HEK293 (cell line): ENCODE results near the gene ITPKA.

Source experiments
- CTCF ChIA-PET: fragments of 350-600 bp; formaldehyde crosslinking; extraction: SDS; loops from one replicate; lab custom pipeline; 2021; ENCODE audit warnings: antibody characterized with exemption; lab: Yijun Ruan, JAX
- POLR2A ChIA-PET: fragments of 300-600 bp; formaldehyde crosslinking; extraction: SDS; loops from one replicate; lab custom pipeline; 2020; ENCODE audit warnings: antibody characterized with exemption, inconsistent platforms; lab: Yijun Ruan, JAX
- H3K27ac ChIP-seq: fragments of 200-500 bp; sonication (Bioruptor generic); 2 replicates; pipeline ENCODE4 v1.5.1; 2014; ENCODE audit warnings: low read depth, low read length, control low read depth, inconsistent platforms; ENCODE audit errors: extremely low read depth
- H3K36me3 ChIP-seq, 2 experiments: fragments of 200-500 bp in 1 of 2; sonication (Bioruptor generic) in 1 of 2; 1 replicate in 1 of 2; 2 replicates in 1 of 2; pipeline ENCODE4 v1.5.1; 2014 to 2017; ENCODE audit warnings: inconsistent platforms in 2 of 2, low read length in 2 of 2; ENCODE audit not compliant: control insufficient read depth in 2 of 2, insufficient read depth in 1 of 2
- H3K4me1 ChIP-seq: fragments of 200-500 bp; sonication (Bioruptor generic); 2 replicates; pipeline ENCODE4 v1.5.1; 2014; ENCODE audit warnings: mild to moderate bottlenecking, low read length, inconsistent platforms; ENCODE audit not compliant: control insufficient read depth, insufficient read depth
- H3K4me3 ChIP-seq: 2 replicates; pipeline ENCODE4 v1.5.1; 2011; ENCODE audit warnings: low read depth, mild to moderate bottlenecking, control low read depth, low read length, moderate library complexity
- H3K9me3 ChIP-seq: fragments of 200-500 bp; sonication (Bioruptor generic); 2 replicates; pipeline ENCODE4 v1.5.1; 2014; ENCODE audit warnings: low read depth, low read length, inconsistent platforms; ENCODE audit not compliant: control insufficient read depth, insufficient read depth
- FEZF1 ChIP-seq: fragments of 450-650 bp; formaldehyde crosslinking; IDR thresholded peaks from 2 replicates; pipeline ENCODE4 v1.5.1; 2016; ENCODE audit warnings: missing biosample characterization, missing genetic modification characterization
- HOXC10 ChIP-seq: sonication (generic); formaldehyde crosslinking; IDR thresholded peaks from 2 replicates; pipeline ENCODE4 v1.8.1; 2023; ENCODE audit warnings: mild to moderate bottlenecking, missing genetic modification reagents
- SCRT1 ChIP-seq: fragments of 450-650 bp; formaldehyde crosslinking; IDR thresholded peaks from 2 replicates; pipeline ENCODE4 v1.5.1; 2016; ENCODE audit warnings: missing biosample characterization, missing genetic modification characterization, borderline replicate concordance
- SP3 ChIP-seq: fragments of 450-650 bp; formaldehyde crosslinking; IDR thresholded peaks from 2 replicates; pipeline ENCODE4 v1.5.1; 2016; ENCODE audit warnings: missing biosample characterization, missing genetic modification characterization
- ZFP37 ChIP-seq: fragments of 450-650 bp; formaldehyde crosslinking; IDR thresholded peaks from 2 replicates; pipeline ENCODE4 v1.5.1; 2016; ENCODE audit warnings: missing biosample characterization, missing genetic modification characterization
- ZNF112 ChIP-seq: fragments of 450-650 bp; formaldehyde crosslinking; IDR thresholded peaks from 2 replicates; pipeline ENCODE4 v1.5.0; 2017; ENCODE audit warnings: missing biosample characterization, missing genetic modification characterization
- ZNF138 ChIP-seq: fragments of 450-650 bp; formaldehyde crosslinking; IDR thresholded peaks from 2 replicates; pipeline ENCODE4 v1.5.1; 2016; ENCODE audit warnings: missing biosample characterization, missing genetic modification characterization, borderline replicate concordance
- ZNF157 ChIP-seq: fragments of 450-650 bp; formaldehyde crosslinking; IDR thresholded peaks from 2 replicates; pipeline ENCODE4 v1.5.1; 2016; ENCODE audit warnings: missing biosample characterization, missing genetic modification characterization
- ZNF174 ChIP-seq: fragments of 450-650 bp; formaldehyde crosslinking; IDR thresholded peaks from 2 replicates; pipeline ENCODE4 v1.5.0; 2017; ENCODE audit warnings: missing biosample characterization, mild to moderate bottlenecking, missing genetic modification characterization
- ZNF202 ChIP-seq: fragments of 450-650 bp; formaldehyde crosslinking; IDR thresholded peaks from 2 replicates; pipeline ENCODE4 v1.5.1; 2016; ENCODE audit warnings: missing biosample characterization, missing genetic modification characterization, borderline replicate concordance
- ZNF311 ChIP-seq: fragments of 450-650 bp; formaldehyde crosslinking; IDR thresholded peaks from 2 replicates; pipeline ENCODE4 v1.5.1; 2017; ENCODE audit warnings: missing biosample characterization, missing genetic modification characterization, borderline replicate concordance
- ZNF423 ChIP-seq: fragments of 450-650 bp; formaldehyde crosslinking; IDR thresholded peaks from 2 replicates; pipeline ENCODE4 v1.5.1; 2016; ENCODE audit warnings: missing biosample characterization, missing genetic modification characterization
- ZNF433 ChIP-seq: fragments of 450-650 bp; formaldehyde crosslinking; IDR thresholded peaks from 2 replicates; pipeline ENCODE4 v1.5.1; 2016; ENCODE audit warnings: missing biosample characterization, missing genetic modification characterization, low read depth
- ZNF701 ChIP-seq: fragments of 450-650 bp; formaldehyde crosslinking; IDR thresholded peaks from 2 replicates; pipeline ENCODE4 v1.5.1; 2016; ENCODE audit warnings: missing biosample characterization, missing genetic modification characterization
- ZNF791 ChIP-seq: fragments of 450-650 bp; formaldehyde crosslinking; IDR thresholded peaks from 2 replicates; pipeline ENCODE4 v1.5.1; 2016; ENCODE audit warnings: missing biosample characterization, missing genetic modification characterization
- TF ChIP-seq, protein P1 (sequence below): fragments of 450-650 bp; formaldehyde crosslinking; IDR thresholded peaks from 2 replicates; pipeline ENCODE4 v1.5.1; 2017; ENCODE audit warnings: missing biosample characterization, missing genetic modification characterization
- TF ChIP-seq, protein P2 (sequence below): fragments of 450-650 bp; formaldehyde crosslinking; IDR thresholded peaks from 2 replicates; pipeline ENCODE4 v1.5.1; 2016; ENCODE audit warnings: missing biosample characterization, missing genetic modification characterization
- TF ChIP-seq, protein P3 (sequence below): fragments of 450-650 bp; formaldehyde crosslinking; IDR thresholded peaks from 2 replicates; pipeline ENCODE4 v1.5.1; 2016; ENCODE audit warnings: missing biosample characterization, missing genetic modification characterization
- TF ChIP-seq, protein P4 (sequence below): fragments of 450-650 bp; formaldehyde crosslinking; IDR thresholded peaks from 2 replicates; pipeline ENCODE4 v1.5.1; 2016; ENCODE audit warnings: missing biosample characterization, missing genetic modification characterization
- TF ChIP-seq, protein P5 (sequence below): fragments of 450-650 bp; formaldehyde crosslinking; IDR thresholded peaks from 2 replicates; pipeline ENCODE4 v1.5.1; 2017; ENCODE audit warnings: missing biosample characterization, mild to moderate bottlenecking, missing genetic modification characterization, moderate library complexity

ITPKA gene

DNA sequence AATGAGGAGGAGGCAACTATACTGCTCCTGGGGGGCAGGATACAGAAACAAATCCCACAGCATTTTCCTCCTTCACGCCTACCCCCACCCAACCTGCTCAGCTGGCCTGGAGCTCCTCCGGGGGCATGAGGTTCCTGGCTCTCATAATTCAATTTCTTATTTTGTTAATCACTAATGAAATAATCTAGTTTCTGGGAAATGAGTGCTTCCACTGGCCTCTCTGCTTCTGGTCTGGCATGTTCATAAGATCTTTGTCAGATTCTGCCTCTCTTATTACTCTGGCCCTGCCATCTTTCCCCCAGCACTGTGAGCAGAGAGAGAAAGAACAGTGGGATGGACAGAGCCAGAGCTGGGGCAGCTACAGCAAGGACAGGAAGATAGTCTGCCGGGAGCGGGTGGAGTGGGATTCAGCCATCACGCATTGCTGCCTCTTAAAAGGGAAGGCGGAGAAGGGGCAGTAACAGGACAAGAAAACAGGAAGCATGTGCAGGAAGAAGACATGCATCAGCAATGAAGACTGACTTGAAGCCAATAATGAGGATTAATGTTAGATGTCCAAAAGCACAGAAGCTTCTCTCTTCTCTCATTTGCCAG, 36.8 kb downstream of the ITPKA start:
- ChIA-PET POLR2A (interaction anchor here (1.1 kb wide), 1 partner anchor 11 kb away, joined by 3 read pairs; no protein-coding TSS in a partner anchor), CTCF (no interaction called here)

DNA sequence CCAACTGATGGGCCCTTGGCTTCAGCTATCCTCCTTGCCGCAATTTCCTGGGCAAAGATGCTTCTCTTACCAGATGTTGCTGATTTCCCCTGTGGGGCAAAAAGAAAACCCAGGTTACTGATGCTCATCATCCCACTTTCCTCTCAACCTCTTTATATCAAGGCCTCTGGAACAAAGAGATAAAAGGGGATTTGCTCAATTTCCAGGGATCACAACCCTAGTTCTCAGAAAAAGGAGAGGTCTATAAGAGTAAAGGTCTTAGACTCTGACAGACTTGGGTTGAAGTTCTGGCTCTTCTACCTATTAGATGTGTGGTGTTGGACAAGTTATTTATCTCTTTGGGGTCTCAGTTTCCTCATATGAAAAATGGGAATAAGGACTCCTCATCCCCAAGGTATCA, 41.9 kb downstream of the ITPKA start:
- TF ChIP-seq ZNF174 (no peak), ZNF701 (tag by site-specific recombination) (no peak), ZNF423 (tag by site-specific recombination) (no peak)
- TF ChIP-seq, protein P1, sequence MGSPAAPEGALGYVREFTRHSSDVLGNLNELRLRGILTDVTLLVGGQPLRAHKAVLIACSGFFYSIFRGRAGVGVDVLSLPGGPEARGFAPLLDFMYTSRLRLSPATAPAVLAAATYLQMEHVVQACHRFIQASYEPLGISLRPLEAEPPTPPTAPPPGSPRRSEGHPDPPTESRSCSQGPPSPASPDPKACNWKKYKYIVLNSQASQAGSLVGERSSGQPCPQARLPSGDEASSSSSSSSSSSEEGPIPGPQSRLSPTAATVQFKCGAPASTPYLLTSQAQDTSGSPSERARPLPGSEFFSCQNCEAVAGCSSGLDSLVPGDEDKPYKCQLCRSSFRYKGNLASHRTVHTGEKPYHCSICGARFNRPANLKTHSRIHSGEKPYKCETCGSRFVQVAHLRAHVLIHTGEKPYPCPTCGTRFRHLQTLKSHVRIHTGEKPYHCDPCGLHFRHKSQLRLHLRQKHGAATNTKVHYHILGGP (tag by site-specific recombination), result no peak
- TF ChIP-seq, protein P2, sequence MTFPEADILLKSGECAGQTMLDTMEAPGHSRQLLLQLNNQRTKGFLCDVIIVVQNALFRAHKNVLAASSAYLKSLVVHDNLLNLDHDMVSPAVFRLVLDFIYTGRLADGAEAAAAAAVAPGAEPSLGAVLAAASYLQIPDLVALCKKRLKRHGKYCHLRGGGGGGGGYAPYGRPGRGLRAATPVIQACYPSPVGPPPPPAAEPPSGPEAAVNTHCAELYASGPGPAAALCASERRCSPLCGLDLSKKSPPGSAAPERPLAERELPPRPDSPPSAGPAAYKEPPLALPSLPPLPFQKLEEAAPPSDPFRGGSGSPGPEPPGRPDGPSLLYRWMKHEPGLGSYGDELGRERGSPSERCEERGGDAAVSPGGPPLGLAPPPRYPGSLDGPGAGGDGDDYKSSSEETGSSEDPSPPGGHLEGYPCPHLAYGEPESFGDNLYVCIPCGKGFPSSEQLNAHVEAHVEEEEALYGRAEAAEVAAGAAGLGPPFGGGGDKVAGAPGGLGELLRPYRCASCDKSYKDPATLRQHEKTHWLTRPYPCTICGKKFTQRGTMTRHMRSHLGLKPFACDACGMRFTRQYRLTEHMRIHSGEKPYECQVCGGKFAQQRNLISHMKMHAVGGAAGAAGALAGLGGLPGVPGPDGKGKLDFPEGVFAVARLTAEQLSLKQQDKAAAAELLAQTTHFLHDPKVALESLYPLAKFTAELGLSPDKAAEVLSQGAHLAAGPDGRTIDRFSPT, result no peak
- TF ChIP-seq, protein P3, sequence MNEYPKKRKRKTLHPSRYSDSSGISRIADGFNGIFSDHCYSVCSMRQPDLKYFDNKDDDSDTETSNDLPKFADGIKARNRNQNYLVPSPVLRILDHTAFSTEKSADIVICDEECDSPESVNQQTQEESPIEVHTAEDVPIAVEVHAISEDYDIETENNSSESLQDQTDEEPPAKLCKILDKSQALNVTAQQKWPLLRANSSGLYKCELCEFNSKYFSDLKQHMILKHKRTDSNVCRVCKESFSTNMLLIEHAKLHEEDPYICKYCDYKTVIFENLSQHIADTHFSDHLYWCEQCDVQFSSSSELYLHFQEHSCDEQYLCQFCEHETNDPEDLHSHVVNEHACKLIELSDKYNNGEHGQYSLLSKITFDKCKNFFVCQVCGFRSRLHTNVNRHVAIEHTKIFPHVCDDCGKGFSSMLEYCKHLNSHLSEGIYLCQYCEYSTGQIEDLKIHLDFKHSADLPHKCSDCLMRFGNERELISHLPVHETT, result no peak
- POLR2A ChIA-PET, result interaction anchor here (1.6 kb wide), 1 partner anchor 8 kb away, joined by 4 read pairs; the partner anchor contains the start of gene RPAP1
- Histone ChIP-seq H3K4me1 (no peaks in the 10 kb centered on the region), H3K36me3 (peaks cover 8 to 44% of the 10 kb centered on the region in 2 experiments; a peak in 2 of 3 replicates), H3K9me3 (no peaks in the 10 kb centered on the region), H3K4me3 (no peak overlapping the region), H3K27ac (no peak overlapping the region)
- CTCF ChIA-PET, result no interaction called here

More for the DNA sequence above, 36.8 kb downstream of the ITPKA start:
- H3K4me1 ChIP-seq, result no peaks in the 10 kb centered on the region
- H3K36me3 ChIP-seq, result peaks cover 8 to 75% of the 10 kb centered on the region in 2 experiments; a peak in 2 of 3 replicates
- H3K9me3 ChIP-seq, result no peaks in the 10 kb centered on the region
- H3K27ac ChIP-seq, result no peak overlapping the region
- TF ChIP-seq ZNF311 (tag by site-specific recombination) (no peak), ZNF157 (tag by site-specific recombination) (no peak), HOXC10 (CRISPR knock-in tag) (no peak), SCRT1 (tag by site-specific recombination) (no peak), ZNF433 (tag by site-specific recombination) (no peak), FEZF1 (no peak), SP3 (tag by site-specific recombination) (no peak), ZNF791 (tag by site-specific recombination) (no peak), ZNF112 (tag by site-specific recombination) (no peak), ZFP37 (tag by site-specific recombination) (no peak), ZNF202 (no peak), ZNF138 (tag by site-specific recombination) (no peak)
- TF ChIP-seq, protein P4, sequence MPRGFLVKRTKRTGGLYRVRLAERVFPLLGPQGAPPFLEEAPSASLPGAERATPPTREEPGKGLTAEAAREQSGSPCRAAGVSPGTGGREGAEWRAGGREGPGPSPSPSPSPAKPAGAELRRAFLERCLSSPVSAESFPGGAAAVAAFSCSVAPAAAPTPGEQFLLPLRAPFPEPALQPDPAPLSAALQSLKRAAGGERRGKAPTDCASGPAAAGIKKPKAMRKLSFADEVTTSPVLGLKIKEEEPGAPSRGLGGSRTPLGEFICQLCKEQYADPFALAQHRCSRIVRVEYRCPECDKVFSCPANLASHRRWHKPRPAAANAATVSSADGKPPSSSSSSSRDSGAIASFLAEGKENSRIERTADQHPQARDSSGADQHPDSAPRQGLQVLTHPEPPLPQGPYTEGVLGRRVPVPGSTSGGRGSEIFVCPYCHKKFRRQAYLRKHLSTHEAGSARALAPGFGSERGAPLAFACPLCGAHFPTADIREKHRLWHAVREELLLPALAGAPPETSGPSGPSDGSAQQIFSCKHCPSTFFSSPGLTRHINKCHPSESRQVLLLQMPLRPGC (tag by site-specific recombination), result no peak
- TF ChIP-seq, protein P5, sequence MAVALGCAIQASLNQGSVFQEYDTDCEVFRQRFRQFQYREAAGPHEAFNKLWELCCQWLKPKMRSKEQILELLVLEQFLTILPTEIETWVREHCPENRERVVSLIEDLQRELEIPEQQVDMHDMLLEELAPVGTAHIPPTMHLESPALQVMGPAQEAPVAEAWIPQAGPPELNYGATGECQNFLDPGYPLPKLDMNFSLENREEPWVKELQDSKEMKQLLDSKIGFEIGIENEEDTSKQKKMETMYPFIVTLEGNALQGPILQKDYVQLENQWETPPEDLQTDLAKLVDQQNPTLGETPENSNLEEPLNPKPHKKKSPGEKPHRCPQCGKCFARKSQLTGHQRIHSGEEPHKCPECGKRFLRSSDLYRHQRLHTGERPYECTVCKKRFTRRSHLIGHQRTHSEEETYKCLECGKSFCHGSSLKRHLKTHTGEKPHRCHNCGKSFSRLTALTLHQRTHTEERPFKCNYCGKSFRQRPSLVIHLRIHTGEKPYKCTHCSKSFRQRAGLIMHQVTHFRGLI (tag by site-specific recombination), result no peak
- H3K4me3 ChIP-seq, result no peak overlapping the region
